ENCODE data around the gene ADISSP.
A peak's percentile ranks its signal among the peaks of the same experiment; 100 is the strongest.

The ADISSP gene

GRCh38 chr20:3727401-3728021 lies 40.0 kb downstream of the ADISSP start:
- H3K4me3 ChIP-seq = no peak overlapping the region
- no peaks in the 10 kb centered on the region for H3K9me3 ChIP-seq
- no peak overlapping the region for H3K9ac ChIP-seq
- no peak overlapping the region for H3K27ac ChIP-seq
- peaks cover 32% of the 10 kb centered on the region for H3K4me1 ChIP-seq
- H4K20me1 ChIP-seq = no peaks in the 10 kb centered on the region
- H3K4me2 ChIP-seq = peak overlapping the region; percentile 31; the same call in 1 of the 2 replicates
- peaks cover 16% of the 10 kb centered on the region for H3K27me3 ChIP-seq
- H3K36me3 ChIP-seq = no peaks in the 10 kb centered on the region
- TF ChIP-seq Cebpa-rat (IDR thresholded peaks at IDR 0.05) = no peak

- no peaks in the 10 kb centered on the region for H4K20me1 ChIP-seq
- no peak overlapping the region for H3K4me3 ChIP-seq
- no peak overlapping the region for H3K4me2 ChIP-seq
- no peak overlapping the region for H3K27ac ChIP-seq
- no peak overlapping the region for H3K9ac ChIP-seq
- TF ChIP-seq Cebpa-rat (IDR thresholded peaks at IDR 0.05) = no peak
- H3K4me1 ChIP-seq = peaks cover 32% of the 10 kb centered on the region
- no peaks in the 10 kb centered on the region for H3K9me3 ChIP-seq
- no peaks in the 10 kb centered on the region for H3K27me3 ChIP-seq
- H3K36me3 ChIP-seq = no peaks in the 10 kb centered on the region
Observed at GRCh38 chr20:3724356-3724755, 43.2 kb downstream of the ADISSP start.

GRCh38 chr20:3723284-3723683 lies 44.3 kb downstream of the ADISSP start:
- H3K4me3 ChIP-seq = no peak overlapping the region
- H3K27ac ChIP-seq = no peak overlapping the region
- no peaks in the 10 kb centered on the region for H3K9me3 ChIP-seq
- H3K4me1 ChIP-seq = peaks cover 32% of the 10 kb centered on the region
- no peaks in the 10 kb centered on the region for H3K36me3 ChIP-seq
- no peak overlapping the region for H3K4me2 ChIP-seq
- no peaks in the 10 kb centered on the region for H3K27me3 ChIP-seq
- H3K9ac ChIP-seq = no peak overlapping the region
- no peaks in the 10 kb centered on the region for H4K20me1 ChIP-seq
- TF ChIP-seq Cebpa-rat (IDR thresholded peaks at IDR 0.05) = no peak

- Histone ChIP-seq H3K27ac (no peak overlapping the region), H3K9ac (no peak overlapping the region), H3K36me3 (no peaks in the 10 kb centered on the region), H3K9me3 (no peaks in the 10 kb centered on the region), H3K4me2 (no peak overlapping the region), H3K27me3 (no peaks in the 10 kb centered on the region), H3K4me3 (no peak overlapping the region), H4K20me1 (no peaks in the 10 kb centered on the region), H3K4me1 (peaks cover 23% of the 10 kb centered on the region)
- TF ChIP-seq Cebpa-rat (IDR thresholded peaks at IDR 0.05) = no peak
Observed at GRCh38 chr20:3721912-3722311, 45.6 kb downstream of the ADISSP start.

GRCh38 chr20:3720626-3721025 lies 46.9 kb downstream of the ADISSP start:
- peaks cover 23% of the 10 kb centered on the region for H3K4me1 ChIP-seq

GRCh38 chr20:3720068-3720467 lies 47.5 kb downstream of the ADISSP start:
- Histone ChIP-seq H3K27me3 (no peaks in the 10 kb centered on the region), H3K4me3 (no peak overlapping the region), H3K4me1 (peaks cover 23% of the 10 kb centered on the region), H3K9me3 (no peaks in the 10 kb centered on the region), H3K4me2 (peak overlapping the region; percentile 49), H3K27ac (no peak overlapping the region), H3K9ac (no peak overlapping the region), H4K20me1 (no peaks in the 10 kb centered on the region), H3K36me3 (no peaks in the 10 kb centered on the region)
- no peak for TF ChIP-seq Cebpa-rat (IDR thresholded peaks at IDR 0.05)

More at GRCh38 chr20:3720626-3721025, 46.9 kb downstream of the ADISSP start:
- Histone ChIP-seq H4K20me1 (no peaks in the 10 kb centered on the region), H3K27me3 (no peaks in the 10 kb centered on the region), H3K4me3 (no peak overlapping the region), H3K36me3 (no peaks in the 10 kb centered on the region), H3K9me3 (no peaks in the 10 kb centered on the region), H3K4me2 (peak overlapping the region; percentile 49), H3K27ac (no peak overlapping the region), H3K9ac (no peak overlapping the region)
- no peak for TF ChIP-seq Cebpa-rat (IDR thresholded peaks at IDR 0.05)

- Histone ChIP-seq H3K27me3 (no peaks in the 10 kb centered on the region), H3K27ac (no peak overlapping the region), H3K9me3 (no peaks in the 10 kb centered on the region)
Observed at GRCh38 chr20:3719046-3719445, 48.5 kb downstream of the ADISSP start.

GRCh38 chr20:3716195-3716834 lies 51.2 kb downstream of the ADISSP start:
- H3K9ac ChIP-seq = no peak overlapping the region

More at GRCh38 chr20:3719046-3719445, 48.5 kb downstream of the ADISSP start:
- H3K9ac ChIP-seq = no peak overlapping the region
- TF ChIP-seq Cebpa-rat (IDR thresholded peaks at IDR 0.05) = no peak
- H3K4me2 ChIP-seq = no peak overlapping the region
- H3K4me3 ChIP-seq = no peak overlapping the region
- peaks cover 23% of the 10 kb centered on the region for H3K4me1 ChIP-seq
- H4K20me1 ChIP-seq = no peaks in the 10 kb centered on the region
- no peaks in the 10 kb centered on the region for H3K36me3 ChIP-seq

GRCh38 chr20:3714092-3714491 lies 53.5 kb downstream of the ADISSP start:
- H3K36me3 ChIP-seq = no peaks in the 10 kb centered on the region
- no peaks in the 10 kb centered on the region for H4K20me1 ChIP-seq
- H3K9ac ChIP-seq = no peak overlapping the region
- H3K4me1 ChIP-seq = peaks cover 20% of the 10 kb centered on the region
- no peak overlapping the region for H3K27ac ChIP-seq
- H3K4me2 ChIP-seq = no peak overlapping the region
- no peak overlapping the region for H3K4me3 ChIP-seq
- TF ChIP-seq Cebpa-rat (IDR thresholded peaks at IDR 0.05) = no peak
- no peaks in the 10 kb centered on the region for H3K27me3 ChIP-seq
- no peaks in the 10 kb centered on the region for H3K9me3 ChIP-seq

More at GRCh38 chr20:3716195-3716834, 51.2 kb downstream of the ADISSP start:
- Histone ChIP-seq H3K36me3 (no peaks in the 10 kb centered on the region), H3K4me2 (no peak overlapping the region), H4K20me1 (no peaks in the 10 kb centered on the region), H3K4me1 (peaks cover 30% of the 10 kb centered on the region), H3K27me3 (no peaks in the 10 kb centered on the region), H3K4me3 (no peak overlapping the region), H3K27ac (no peak overlapping the region), H3K9me3 (no peaks in the 10 kb centered on the region)
- no peak for TF ChIP-seq Cebpa-rat (IDR thresholded peaks at IDR 0.05)

- Histone ChIP-seq H3K4me1 (peaks cover 17% of the 10 kb centered on the region), H3K27me3 (no peaks in the 10 kb centered on the region), H4K20me1 (no peaks in the 10 kb centered on the region), H3K4me2 (peak within 1 kb of the TSS; percentile 35), H3K36me3 (no peaks in the 10 kb centered on the region), H3K9me3 (no peaks in the 10 kb centered on the region), H3K4me3 (no peak within 1 kb of the TSS), H3K9ac (no peak within 1 kb of the TSS), H3K27ac (no peak within 1 kb of the TSS)
- TF ChIP-seq Cebpa-rat (IDR thresholded peaks at IDR 0.05) = no peak; the same call in 1 of the 2 replicates
Observed at GRCh38 chr20:3712279-3712873, 55.2 kb downstream of the ADISSP start, which contains the start of gene SIGLEC1. Gene SIGLEC1 (minus strand): TSS chr20:3712600. CDS start chr20:3707128, 5,472 bp downstream.

Measured in BLaER1 (cell line).